GM19468 (cell line): ENCODE data around the gene CHL1.

Experiments
- ATAC-seq: cut with Tn5 transposase; IDR thresholded peaks from one replicate; pipeline ENCODE4 v1.9.1; 2021; ENCODE audit warnings: mild to moderate bottlenecking, moderate library complexity, moderate number of reproducible peaks; ENCODE audit not compliant: unreplicated experiment; ENCODE audit errors: extremely low read depth

CHL1 gene

DNA sequence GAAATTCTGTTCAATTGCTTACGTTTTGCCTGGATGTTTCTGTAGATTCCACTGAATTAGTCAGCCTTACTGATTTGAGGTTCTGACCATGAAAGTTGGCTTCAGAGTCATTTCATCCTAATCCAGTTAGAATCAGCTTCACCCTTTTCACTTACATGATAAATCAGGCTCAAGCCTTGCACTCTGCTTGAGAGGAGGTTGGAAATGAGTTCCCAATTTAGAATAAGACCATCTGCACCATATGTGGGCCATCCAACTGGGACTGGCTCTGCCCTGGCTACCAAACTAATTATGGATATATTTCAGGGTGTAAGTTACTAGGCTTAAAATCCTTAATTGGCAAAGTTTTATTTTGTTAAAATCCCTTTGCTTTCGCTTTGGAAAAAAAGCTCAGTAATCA lies 255.7 kb downstream of the CHL1 start:
- no peak for ATAC-seq

DNA sequence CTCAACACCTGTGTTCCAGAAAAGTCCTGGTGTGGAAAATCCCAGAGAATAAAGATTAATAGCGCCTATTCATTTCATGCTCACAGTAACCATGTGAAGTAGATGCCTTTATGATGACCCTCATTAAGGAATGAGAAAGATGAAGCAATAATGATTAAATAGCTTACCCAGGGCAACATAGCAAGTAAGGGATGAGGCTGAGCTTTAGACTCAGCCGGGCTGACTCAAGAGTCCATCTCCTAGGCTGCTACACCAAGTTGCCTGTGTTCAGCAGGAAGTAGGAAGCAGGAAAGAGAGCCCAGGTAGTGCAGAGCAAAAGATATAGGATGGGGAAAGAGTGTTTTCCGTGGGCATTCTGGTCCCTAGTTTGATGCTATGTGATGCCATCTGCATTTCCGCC lies 256.5 kb downstream of the CHL1 start:
- no peak for ATAC-seq

DNA sequence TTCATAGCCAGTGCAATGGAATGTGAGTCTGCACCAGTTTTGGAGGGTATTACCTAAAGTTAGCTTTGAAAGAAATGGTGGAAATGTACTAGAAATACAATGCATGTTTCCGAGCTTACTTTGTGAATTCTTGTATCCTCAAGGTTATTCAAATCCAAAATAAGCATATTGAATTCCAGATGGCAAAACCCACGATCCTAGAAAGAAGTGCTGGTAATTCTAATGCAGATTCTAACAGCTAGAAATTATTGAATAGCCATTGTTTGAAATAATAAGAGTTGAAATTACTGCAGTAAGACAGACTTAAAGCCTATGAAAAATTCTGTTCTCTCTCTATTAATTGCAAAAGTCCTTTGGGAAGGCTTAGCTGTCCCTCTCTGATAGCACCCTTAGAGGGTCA lies 258.4 kb downstream of the CHL1 start:
- no peak for ATAC-seq

DNA sequence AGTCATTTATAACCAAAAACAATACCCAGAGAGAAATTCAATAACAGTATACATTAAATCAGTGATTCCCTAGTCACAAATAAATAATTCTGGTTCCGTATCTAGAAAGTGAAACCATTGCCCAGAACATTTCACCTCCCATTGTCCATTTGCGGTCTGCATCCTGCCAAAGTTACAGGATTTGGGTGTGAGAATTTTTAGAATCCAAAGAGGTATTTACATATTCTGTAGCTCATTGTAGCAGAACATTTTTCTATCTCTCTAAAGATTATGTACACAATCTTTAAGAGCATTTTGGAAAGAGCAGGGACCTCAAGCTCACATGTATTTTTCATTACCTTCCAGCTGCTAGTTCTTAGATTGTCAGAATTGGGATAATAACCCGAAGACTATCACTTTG lies 261.6 kb downstream of the CHL1 start:
- no peak for ATAC-seq

DNA sequence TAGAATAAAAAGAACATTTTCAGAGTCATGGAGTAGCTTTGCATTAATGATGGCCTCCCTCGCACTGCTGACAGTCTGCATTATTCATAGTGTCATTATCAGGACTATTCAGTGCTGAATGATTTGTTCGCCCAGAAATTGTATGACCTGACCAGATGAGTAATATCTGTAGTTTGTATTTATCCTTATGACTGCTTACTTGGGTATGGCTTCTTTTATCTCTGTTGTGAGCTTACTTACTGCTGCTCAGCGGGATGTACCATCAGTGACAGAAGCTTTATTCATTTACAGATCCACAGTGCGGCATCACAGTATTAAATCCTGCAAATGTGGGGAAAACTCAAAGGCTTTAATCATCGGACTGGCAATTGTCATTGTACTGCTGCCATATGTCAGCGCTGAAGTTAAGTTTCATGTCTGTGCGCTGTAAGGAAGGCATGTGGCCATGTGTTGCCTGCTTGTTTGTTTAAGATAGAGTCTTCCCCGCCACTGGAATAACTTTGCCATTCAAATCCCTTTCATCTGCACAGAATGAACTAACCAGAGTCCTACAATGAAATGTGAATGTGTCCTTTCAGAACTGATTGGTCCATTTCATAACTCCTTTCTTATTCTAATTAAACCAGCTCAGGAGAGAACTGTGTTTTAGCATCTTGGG lies 262.2 kb downstream of the CHL1 start:
- ATAC-seq, result no peak
